CD4-positive, alpha-beta T cell treated with Interleukin-10 for 1 hour (primary cell): ENCODE results near the gene TBC1D14.

ENCODE experiments used
- DNase-seq: peaks from one replicate; pipeline ENCODE4 v3.0.0-alpha.2; 2020

TBC1D14 gene

GRCh38 chr4:7004331-7004730 is 94.7 kb downstream of the TBC1D14 start:
- DNase-seq: no peak

GRCh38 chr4:7005571-7005970 is 95.9 kb downstream of the TBC1D14 start:
- DNase-seq: no peak

- no peak for DNase-seq
Observed at GRCh38 chr4:7006411-7006810, 96.8 kb downstream of the TBC1D14 start.

GRCh38 chr4:7007142-7007907 is 97.7 kb downstream of the TBC1D14 start:
- DNase-seq: no peak

GRCh38 chr4:7007944-7008343 is 98.3 kb downstream of the TBC1D14 start:
- DNase-seq: no peak

GRCh38 chr4:7009564-7009963 is 99.9 kb downstream of the TBC1D14 start:
- DNase-seq: no peak

- no peak for DNase-seq
Observed at GRCh38 chr4:7013175-7013574, 103.5 kb downstream of the TBC1D14 start.

- DNase-seq: no peak
Observed at GRCh38 chr4:7014815-7015214, 105.2 kb downstream of the TBC1D14 start.

- no peak for DNase-seq
Observed at GRCh38 chr4:7015383-7016035, 105.9 kb downstream of the TBC1D14 start.

GRCh38 chr4:7016086-7016485 is 106.5 kb downstream of the TBC1D14 start:
- no peak for DNase-seq

- no peak for DNase-seq
Observed at GRCh38 chr4:7016512-7016911, 106.9 kb downstream of the TBC1D14 start.

- no peak for DNase-seq
Observed at GRCh38 chr4:7017446-7018048, 107.9 kb downstream of the TBC1D14 start.

GRCh38 chr4:7018281-7018680 is 108.7 kb downstream of the TBC1D14 start:
- DNase-seq: no peak

GRCh38 chr4:7019367-7019766 is 109.7 kb downstream of the TBC1D14 start:
- DNase-seq: no peak

GRCh38 chr4:7020290-7020689 is 110.7 kb downstream of the TBC1D14 start:
- no peak for DNase-seq

GRCh38 chr4:7020856-7021255 is 111.2 kb downstream of the TBC1D14 start:
- no peak for DNase-seq

- DNase-seq: no peak
Observed at GRCh38 chr4:7021355-7021754, 111.7 kb downstream of the TBC1D14 start.

GRCh38 chr4:7021930-7022664 is 112.5 kb downstream of the TBC1D14 start:
- no peak for DNase-seq

- DNase-seq: no peak
Observed at GRCh38 chr4:7023486-7023885, 113.9 kb downstream of the TBC1D14 start.

- DNase-seq: no peak
Observed at GRCh38 chr4:7023901-7024300, 114.3 kb downstream of the TBC1D14 start.

- no peak for DNase-seq
Observed at GRCh38 chr4:7024336-7024890, 114.8 kb downstream of the TBC1D14 start.

- no peak for DNase-seq
Observed at GRCh38 chr4:7025040-7025602, 115.5 kb downstream of the TBC1D14 start.

- no peak for DNase-seq
Observed at GRCh38 chr4:7026107-7026506, 116.5 kb downstream of the TBC1D14 start.
